ENCODE data around the gene C14orf180. TPM values are rescaled to one million over a fixed set of nuclear protein-coding genes. Genes with fewer than 3 reads are reported as not detected.

C14orf180 gene
- total and polyA plus RNA-seq, 2 experiments from 2014 or later = not detected

GRCh38 chr14:104560586-104560945 lies 19.0 kb upstream of the C14orf180 start:
- Histone ChIP-seq H4K20me1 (ENCODE audit: insufficient read depth) (no peaks in the 10 kb centered on the region), H3F3A (ENCODE audit: insufficient read depth) (no peaks in the 10 kb centered on the region), H3K9me2 (ENCODE audit: insufficient read depth) (no peaks in the 10 kb centered on the region), H3K27ac (no peak overlapping the region), H3K27me3 (replicated peaks; ENCODE audit: insufficient read depth) (peaks cover 10% of the 10 kb centered on the region; the same call in 1 of the 2 replicates), H3K4me2 (ENCODE audit: unreplicated experiment) (no peak overlapping the region), H3K4me3 (no peak overlapping the region), H3K79me2 (ENCODE audit: insufficient read depth) (no peaks in the 10 kb centered on the region), H3K9me3 (ENCODE audit: low read depth) (no peaks in the 10 kb centered on the region), H3K9ac (no peak overlapping the region), H3K4me1 (ENCODE audit: insufficient read depth) (no peaks in the 10 kb centered on the region), H3K36me3 (ENCODE audit: low read depth) (no peaks in the 10 kb centered on the region), H2AFZ (no peak overlapping the region)
- no peak for DNase-seq
- in situ Hi-C loops (cut with MboI) = loop anchor here (10.0 kb wide), 1 partner anchor 426 kb away; the partner anchor contains the start of gene KIF26A
- TF ChIP-seq EZH2 (IDR thresholded peaks at IDR 0.05; ENCODE audit: insufficient read depth, poor library complexity, severe bottlenecking) (no peak), EZH2phosphoT487 (IDR thresholded peaks at IDR 0.05; ENCODE audit: insufficient read depth, low read depth) (no peak)
- WGBS, 2 experiments (ENCODE audit: low coverage in 1 of 2, low lambda C conversion rate in 2 of 2, missing lambda C conversion rate in 2 of 2) = 0% methylated on average over 2 to 3 of the region's 3 CpGs

- Histone ChIP-seq H3K9me2 (ENCODE audit: insufficient read depth) (no peaks in the 10 kb centered on the region), H3K36me3 (ENCODE audit: low read depth) (no peaks in the 10 kb centered on the region), H3K4me3 (no peak overlapping the region), H3K9me3 (ENCODE audit: low read depth) (no peaks in the 10 kb centered on the region), H3K27ac (no peak overlapping the region), H3K4me2 (ENCODE audit: unreplicated experiment) (no peak overlapping the region), H3F3A (ENCODE audit: insufficient read depth) (no peaks in the 10 kb centered on the region), H3K27me3 (replicated peaks; ENCODE audit: insufficient read depth) (peaks cover 10% of the 10 kb centered on the region; the same call in 1 of the 2 replicates), H4K20me1 (ENCODE audit: insufficient read depth) (no peaks in the 10 kb centered on the region), H3K4me1 (ENCODE audit: insufficient read depth) (no peaks in the 10 kb centered on the region), H3K9ac (no peak overlapping the region), H3K79me2 (ENCODE audit: insufficient read depth) (no peaks in the 10 kb centered on the region), H2AFZ (no peak overlapping the region)
- TF ChIP-seq EZH2phosphoT487 (IDR thresholded peaks at IDR 0.05; ENCODE audit: insufficient read depth, low read depth) (no peak), EZH2 (IDR thresholded peaks at IDR 0.05; ENCODE audit: insufficient read depth, poor library complexity, severe bottlenecking) (no peak)
- 24 to 25% methylated on average over 17 of the region's 17 CpGs for WGBS, 2 experiments (ENCODE audit: low coverage in 1 of 2, low lambda C conversion rate in 2 of 2, missing lambda C conversion rate in 2 of 2)
- in situ Hi-C loops (cut with MboI) = loop anchor here (10.0 kb wide), 1 partner anchor 426 kb away; the partner anchor contains the start of gene KIF26A
- no peak for DNase-seq
Observed at GRCh38 chr14:104561124-104561557, 18.4 kb upstream of the C14orf180 start.

- H3K79me2 ChIP-seq (ENCODE audit: insufficient read depth) = no peaks in the 10 kb centered on the region
- H3K9me2 ChIP-seq (ENCODE audit: insufficient read depth) = no peaks in the 10 kb centered on the region
- in situ Hi-C loops (cut with MboI) = loop anchor here (10.0 kb wide), 1 partner anchor 427 kb away; the partner anchor contains the start of gene KIF26A
- H3K36me3 ChIP-seq (ENCODE audit: low read depth) = no peaks in the 10 kb centered on the region
- no peak for TF ChIP-seq EZH2 (IDR thresholded peaks at IDR 0.05; ENCODE audit: insufficient read depth, poor library complexity, severe bottlenecking)
- TF ChIP-seq EZH2phosphoT487 (IDR thresholded peaks at IDR 0.05; ENCODE audit: insufficient read depth, low read depth) = no peak
- H3K4me2 ChIP-seq (ENCODE audit: unreplicated experiment) = no peak overlapping the region
- DNase-seq = no peak
- H3K9ac ChIP-seq = no peak overlapping the region
- H3K27ac ChIP-seq = no peak overlapping the region
- no peaks in the 10 kb centered on the region for H3K9me3 ChIP-seq (ENCODE audit: low read depth)
- H3F3A ChIP-seq (ENCODE audit: insufficient read depth) = no peaks in the 10 kb centered on the region
- H2AFZ ChIP-seq = no peak overlapping the region
- H3K4me3 ChIP-seq = no peak overlapping the region
- no peaks in the 10 kb centered on the region for H3K4me1 ChIP-seq (ENCODE audit: insufficient read depth)
- 41 to 43% methylated on average over 22 to 23 of the region's 23 CpGs for WGBS, 2 experiments (ENCODE audit: low coverage in 1 of 2, low lambda C conversion rate in 2 of 2, missing lambda C conversion rate in 2 of 2)
- no peaks in the 10 kb centered on the region for H4K20me1 ChIP-seq (ENCODE audit: insufficient read depth)
- H3K27me3 ChIP-seq (replicated peaks; ENCODE audit: insufficient read depth) = peaks cover 10% of the 10 kb centered on the region; the same call in 1 of the 2 replicates
Observed at GRCh38 chr14:104561632-104562495, 17.7 kb upstream of the C14orf180 start.

GRCh38 chr14:104562606-104563005 lies 17.0 kb upstream of the C14orf180 start:
- 41 to 42% methylated on average over 5 of the region's 5 CpGs for WGBS, 2 experiments (ENCODE audit: low coverage in 1 of 2, low lambda C conversion rate in 2 of 2, missing lambda C conversion rate in 2 of 2)
- no peaks in the 10 kb centered on the region for H3K79me2 ChIP-seq (ENCODE audit: insufficient read depth)
- H3K27me3 ChIP-seq (replicated peaks; ENCODE audit: insufficient read depth) = peaks cover 10% of the 10 kb centered on the region; the same call in 1 of the 2 replicates
- H3K9ac ChIP-seq = no peak overlapping the region
- H3K4me3 ChIP-seq = no peak overlapping the region
- no peaks in the 10 kb centered on the region for H3F3A ChIP-seq (ENCODE audit: insufficient read depth)
- no peak overlapping the region for H3K27ac ChIP-seq
- no peaks in the 10 kb centered on the region for H3K9me2 ChIP-seq (ENCODE audit: insufficient read depth)
- no peaks in the 10 kb centered on the region for H3K4me1 ChIP-seq (ENCODE audit: insufficient read depth)
- TF ChIP-seq EZH2phosphoT487 (IDR thresholded peaks at IDR 0.05; ENCODE audit: insufficient read depth, low read depth) (no peak), EZH2 (IDR thresholded peaks at IDR 0.05; ENCODE audit: insufficient read depth, poor library complexity, severe bottlenecking) (no peak)
- H4K20me1 ChIP-seq (ENCODE audit: insufficient read depth) = no peaks in the 10 kb centered on the region
- H2AFZ ChIP-seq = no peak overlapping the region
- no peaks in the 10 kb centered on the region for H3K9me3 ChIP-seq (ENCODE audit: low read depth)
- in situ Hi-C loops (cut with MboI) = loop anchor here (10.0 kb wide), 1 partner anchor 428 kb away; the partner anchor contains the start of gene KIF26A
- no peak overlapping the region for H3K4me2 ChIP-seq (ENCODE audit: unreplicated experiment)
- H3K36me3 ChIP-seq (ENCODE audit: low read depth) = no peaks in the 10 kb centered on the region
- DNase-seq = no peak
